Activated T-cell treated with anti-CD3 and anti-CD28 coated beads, Interleukin-2, amount 50 U/mL, for 72 hours (primary cell): ENCODE results near the gene XPNPEP2. TPM values are rescaled to one million over a fixed set of nuclear protein-coding genes. Genes with fewer than 3 reads are reported as not detected.

Experiments used
- ATAC-seq, 2 donors: fragments of 150-1000 bp; cut with Tn5 transposase; replicated peaks in 1 of 2; 2 replicates each; pipeline ENCODE4 v1.10.0; 2021; ENCODE audit warnings: moderate library complexity in 2 of 2, mild to moderate bottlenecking in 1 of 2
- DNase-seq, 2 donors: peaks; one replicate each; pipeline ENCODE4 v3.0.0; 2021 to 2022; ENCODE audit warnings: mixed read lengths in 1 of 2
- H3K27ac Mint-ChIP-seq: one replicate; pipeline ENCODE4 v1.8.0; 2022; ENCODE audit warnings: mild to moderate bottlenecking, moderate library complexity, mixed read lengths
- H3K27me3 Mint-ChIP-seq: one replicate; pipeline ENCODE4 v1.8.0; 2022; ENCODE audit warnings: low read depth, mixed read lengths
- H3K36me3 Mint-ChIP-seq, 2 donors: one replicate each; pipeline ENCODE4 v1.8.0; 2022; ENCODE audit warnings: mixed read lengths in 2 of 2, mild to moderate bottlenecking in 1 of 2; ENCODE audit not compliant: insufficient read depth in 2 of 2
- H3K4me1 Mint-ChIP-seq: one replicate; pipeline ENCODE4 v1.8.0; 2022; ENCODE audit warnings: low read depth, mixed read lengths
- H3K4me3 Mint-ChIP-seq, 2 donors: one replicate each; pipeline ENCODE4 v1.8.0; 2022; ENCODE audit warnings: mild to moderate bottlenecking in 2 of 2, mixed read lengths in 2 of 2, moderate library complexity in 2 of 2
- H3K9me3 Mint-ChIP-seq, 2 donors: one replicate each; pipeline ENCODE4 v1.8.0; 2022; ENCODE audit warnings: mixed read lengths in 2 of 2
- total RNA-seq, 2 donors: library from RNA; stranded (reverse); gene quantifications; one replicate each; pipeline ENCODE4 v1.2.3, GENCODE V29; 2022

The XPNPEP2 gene
- total RNA-seq, 2 donors from 2014 or later: 0.24 to 0.42 TPM

DNA sequence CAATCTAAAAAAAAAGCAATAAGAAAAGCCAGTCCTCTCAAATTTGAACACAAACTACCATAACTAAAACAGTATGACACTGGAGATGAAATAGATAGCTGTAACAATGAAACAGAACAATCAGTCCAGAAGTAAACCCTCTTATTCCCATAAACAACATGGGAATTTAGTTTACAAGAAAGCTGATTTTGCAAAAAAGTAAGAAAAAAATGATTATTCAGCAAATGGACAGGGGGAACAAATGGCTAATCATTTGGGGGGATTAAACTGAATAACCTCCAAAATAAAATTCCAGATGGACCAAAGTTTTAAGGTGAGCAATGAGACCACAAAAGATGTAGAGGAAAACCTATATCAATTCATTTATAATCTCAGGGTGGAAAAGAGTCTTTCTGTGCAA lies 24.9 kb downstream of the XPNPEP2 start:
- H3K4me3 Mint-ChIP-seq: no peak overlapping the region
- no peaks in the 10 kb centered on the region for H3K9me3 Mint-ChIP-seq
- H3K27me3 Mint-ChIP-seq: no peaks in the 10 kb centered on the region
- ATAC-seq (no peak), DNase-seq (no peak)
- no peaks in the 10 kb centered on the region for H3K36me3 Mint-ChIP-seq
- peaks cover 30% of the 10 kb centered on the region for H3K4me1 Mint-ChIP-seq
- no peak overlapping the region for H3K27ac Mint-ChIP-seq

DNA sequence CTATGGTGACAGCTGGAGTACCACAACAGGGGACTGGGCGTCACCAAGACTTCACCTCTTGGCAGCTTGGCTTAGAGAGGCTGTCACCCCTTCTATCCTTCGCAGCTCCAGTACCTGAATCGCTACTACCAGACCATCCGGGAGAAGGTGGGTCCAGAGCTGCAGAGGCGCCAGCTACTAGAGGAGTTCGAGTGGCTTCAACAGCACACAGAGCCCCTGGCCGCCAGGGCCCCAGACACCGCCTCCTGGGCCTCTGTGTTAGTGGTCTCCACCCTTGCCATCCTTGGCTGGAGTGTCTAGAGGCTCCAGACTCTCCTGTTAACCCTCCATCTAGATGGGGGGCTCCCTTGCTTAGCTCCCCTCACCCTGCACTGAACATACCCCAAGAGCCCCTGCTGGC lies 29.4 kb downstream of the XPNPEP2 start:
- peaks cover 48% of the 10 kb centered on the region for H3K4me1 Mint-ChIP-seq
- H3K4me3 Mint-ChIP-seq: peak overlapping the region in 1 of 2 donors; percentile 61
- no peak for DNase-seq
- H3K27ac Mint-ChIP-seq: no peak overlapping the region
- H3K27me3 Mint-ChIP-seq: no peaks in the 10 kb centered on the region
- H3K36me3 Mint-ChIP-seq: no peaks in the 10 kb centered on the region
- H3K9me3 Mint-ChIP-seq: no peaks in the 10 kb centered on the region
- no peak for ATAC-seq

DNA sequence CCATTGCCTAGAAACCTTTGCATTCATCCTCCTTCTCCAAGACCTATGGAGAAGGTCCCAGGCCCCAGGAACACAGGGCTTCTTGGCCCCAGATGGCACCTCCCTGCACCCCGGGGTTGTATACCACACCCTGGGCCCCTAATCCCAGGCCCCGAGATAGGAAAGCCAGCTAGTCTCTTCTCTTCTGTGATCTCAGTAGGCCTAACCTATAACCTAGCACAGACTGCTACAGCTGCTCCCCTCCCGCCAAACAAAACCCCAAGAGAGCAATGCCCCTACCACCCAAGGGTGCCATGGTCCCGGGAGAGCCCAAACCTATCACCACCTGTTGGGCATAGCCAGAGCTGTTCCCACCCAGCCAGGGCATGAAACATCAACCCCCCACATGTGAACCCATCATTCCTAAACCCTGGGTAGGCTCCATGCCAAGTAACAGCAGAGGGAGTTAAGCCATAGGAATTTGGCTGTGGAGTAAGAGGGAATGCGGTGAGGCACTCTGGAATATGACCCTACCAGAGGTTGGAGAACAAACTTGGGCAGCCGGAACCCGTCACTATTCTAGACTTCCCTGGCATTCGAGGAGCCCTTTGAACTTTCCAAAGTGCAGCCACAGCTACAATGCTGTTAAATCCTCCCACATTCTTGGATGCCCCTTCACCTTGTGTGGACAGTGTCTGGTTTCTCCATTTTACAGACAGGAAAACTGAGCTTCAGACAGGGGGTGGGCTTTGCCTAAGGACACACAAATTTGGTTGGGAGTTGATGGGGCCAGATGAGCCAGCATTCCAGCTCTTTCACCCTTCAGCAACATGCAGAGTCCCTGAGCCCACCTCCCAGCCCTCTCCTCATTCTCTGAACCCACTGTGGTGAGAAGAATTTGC lies 30.0 kb downstream of the XPNPEP2 start:
- Mint-ChIP-seq H3K4me1 (peaks cover 55% of the 10 kb centered on the region), H3K4me3 (peak overlapping the region; percentile 61 to 62), H3K27ac (peak overlapping the region; percentile 78), H3K27me3 (no peaks in the 10 kb centered on the region), H3K36me3 (no peaks in the 10 kb centered on the region), H3K9me3 (no peaks in the 10 kb centered on the region)
- DNase-seq: no peak
- no peak for ATAC-seq

DNA sequence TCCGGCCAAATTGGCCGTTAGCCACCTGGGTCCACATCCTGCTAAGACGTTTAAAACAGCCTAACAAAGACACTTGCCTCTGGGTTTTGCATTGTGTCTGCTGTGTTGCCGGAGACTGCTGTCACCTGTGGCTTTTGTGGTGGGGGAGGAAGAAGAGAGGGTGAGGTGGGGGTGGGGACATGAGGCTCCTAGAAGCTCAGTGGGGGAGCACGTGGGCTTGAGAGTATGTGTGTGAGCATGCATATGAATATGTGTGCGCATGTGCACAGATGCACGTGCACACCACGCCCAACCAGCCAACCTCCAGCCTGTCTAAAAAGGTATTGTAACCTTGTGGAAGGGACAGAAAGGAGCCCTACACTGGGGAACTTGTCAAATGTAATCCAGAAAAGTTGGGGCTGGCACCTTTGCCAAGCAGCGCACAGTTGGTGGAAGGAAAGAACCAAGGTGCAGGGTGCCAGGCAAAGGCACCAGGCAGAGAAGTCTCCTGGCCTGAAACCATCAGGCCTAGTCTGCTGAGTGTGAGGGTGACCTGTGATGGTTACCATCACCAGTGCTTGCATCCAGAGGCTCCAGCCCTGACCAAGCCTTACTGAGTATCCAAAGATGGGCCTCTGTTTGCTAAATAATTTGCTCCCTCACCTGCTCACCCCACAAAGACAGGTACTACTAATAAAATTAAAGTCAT lies 30.8 kb downstream of the XPNPEP2 start:
- Mint-ChIP-seq H3K27ac (peak overlapping the region; percentile 78), H3K9me3 (no peaks in the 10 kb centered on the region), H3K4me3 (peak overlapping the region; percentile 61 to 62), H3K4me1 (peaks cover 62% of the 10 kb centered on the region), H3K27me3 (no peaks in the 10 kb centered on the region), H3K36me3 (no peaks in the 10 kb centered on the region)
- ATAC-seq (peak; percentile 82 to 83), DNase-seq (peak; percentile 64 to 75)

DNA sequence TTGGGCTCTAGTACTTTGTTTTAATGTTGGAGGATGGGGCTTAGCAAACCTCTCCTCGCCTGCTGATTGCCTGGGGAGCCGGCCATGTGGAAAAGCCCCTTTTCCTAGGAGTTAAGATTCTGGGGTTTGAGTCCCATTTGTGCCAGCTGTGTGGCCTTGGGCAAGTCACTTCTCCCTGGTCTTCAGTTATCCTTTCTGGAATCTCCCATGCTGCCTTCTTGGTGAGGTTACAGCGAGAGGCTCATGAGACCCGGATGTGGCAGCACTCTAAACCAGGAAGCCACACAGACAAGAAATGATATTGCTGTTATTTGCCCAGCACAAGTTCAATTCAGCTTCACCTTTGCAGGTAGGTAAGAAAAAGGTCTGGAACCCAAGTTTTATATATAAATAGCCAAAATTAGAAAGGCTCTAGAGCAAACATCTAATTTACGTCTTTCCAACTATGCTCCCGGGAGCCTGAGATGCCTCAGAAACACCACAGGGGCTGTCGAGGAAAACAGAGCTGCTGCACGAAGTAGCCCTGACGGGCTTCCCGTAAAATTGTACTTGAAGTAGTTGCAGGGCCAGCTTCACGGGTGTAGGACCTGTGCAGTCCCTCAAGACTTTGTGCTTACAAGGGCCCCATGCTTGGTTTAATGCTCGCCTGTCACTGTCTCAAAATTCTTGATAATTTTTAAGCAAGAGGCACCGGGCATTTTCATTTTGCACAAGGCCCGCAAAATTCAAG lies 32.7 kb downstream of the XPNPEP2 start:
- ATAC-seq (no peak), DNase-seq (peak; percentile 33 to 35)
- no peaks in the 10 kb centered on the region for H3K9me3 Mint-ChIP-seq
- H3K4me3 Mint-ChIP-seq: peak overlapping the region; percentile 65 to 67
- H3K27ac Mint-ChIP-seq: peak overlapping the region; percentile 92
- H3K36me3 Mint-ChIP-seq: no peaks in the 10 kb centered on the region
- H3K4me1 Mint-ChIP-seq: peaks cover 70% of the 10 kb centered on the region
- no peaks in the 10 kb centered on the region for H3K27me3 Mint-ChIP-seq

DNA sequence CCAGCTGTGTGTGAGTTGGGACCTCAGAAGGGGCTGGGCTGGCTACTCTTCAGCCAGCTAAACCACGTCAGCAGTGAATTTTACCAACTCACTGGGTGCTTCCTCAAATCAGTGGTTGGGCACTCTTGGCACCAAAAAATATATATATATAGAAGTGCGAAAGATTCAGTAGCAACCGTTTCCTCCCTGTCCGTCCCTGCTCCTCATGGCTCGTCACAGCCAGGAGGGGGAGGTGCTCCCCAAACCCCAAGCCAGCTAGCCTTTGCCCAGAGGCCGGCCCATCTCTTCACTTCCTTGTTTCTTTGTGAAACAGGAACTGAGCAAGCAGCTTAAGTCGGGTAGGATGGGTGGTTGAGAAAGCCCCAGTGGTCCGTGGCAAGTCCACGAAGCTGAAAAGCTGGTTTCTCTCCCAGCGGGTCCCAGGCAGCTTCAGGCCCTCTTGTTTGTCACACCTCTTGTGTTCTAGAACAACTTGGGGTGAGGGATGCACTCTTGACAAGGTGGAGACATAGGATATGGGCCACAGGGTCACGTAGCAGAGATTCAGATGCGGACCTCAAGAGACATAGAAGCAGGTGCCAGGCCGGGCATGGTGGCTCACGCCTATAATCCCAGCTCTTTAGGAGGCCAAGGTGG lies 34.1 kb downstream of the XPNPEP2 start:
- H3K36me3 Mint-ChIP-seq: no peaks in the 10 kb centered on the region
- peaks cover 78% of the 10 kb centered on the region for H3K4me1 Mint-ChIP-seq
- ATAC-seq (peak; percentile 28 to 41), DNase-seq (peak; percentile 54 to 63)
- H3K9me3 Mint-ChIP-seq: no peaks in the 10 kb centered on the region
- H3K27ac Mint-ChIP-seq: peak overlapping the region; percentile 90
- no peaks in the 10 kb centered on the region for H3K27me3 Mint-ChIP-seq
- peak overlapping the region; percentile 65 to 81 for H3K4me3 Mint-ChIP-seq

DNA sequence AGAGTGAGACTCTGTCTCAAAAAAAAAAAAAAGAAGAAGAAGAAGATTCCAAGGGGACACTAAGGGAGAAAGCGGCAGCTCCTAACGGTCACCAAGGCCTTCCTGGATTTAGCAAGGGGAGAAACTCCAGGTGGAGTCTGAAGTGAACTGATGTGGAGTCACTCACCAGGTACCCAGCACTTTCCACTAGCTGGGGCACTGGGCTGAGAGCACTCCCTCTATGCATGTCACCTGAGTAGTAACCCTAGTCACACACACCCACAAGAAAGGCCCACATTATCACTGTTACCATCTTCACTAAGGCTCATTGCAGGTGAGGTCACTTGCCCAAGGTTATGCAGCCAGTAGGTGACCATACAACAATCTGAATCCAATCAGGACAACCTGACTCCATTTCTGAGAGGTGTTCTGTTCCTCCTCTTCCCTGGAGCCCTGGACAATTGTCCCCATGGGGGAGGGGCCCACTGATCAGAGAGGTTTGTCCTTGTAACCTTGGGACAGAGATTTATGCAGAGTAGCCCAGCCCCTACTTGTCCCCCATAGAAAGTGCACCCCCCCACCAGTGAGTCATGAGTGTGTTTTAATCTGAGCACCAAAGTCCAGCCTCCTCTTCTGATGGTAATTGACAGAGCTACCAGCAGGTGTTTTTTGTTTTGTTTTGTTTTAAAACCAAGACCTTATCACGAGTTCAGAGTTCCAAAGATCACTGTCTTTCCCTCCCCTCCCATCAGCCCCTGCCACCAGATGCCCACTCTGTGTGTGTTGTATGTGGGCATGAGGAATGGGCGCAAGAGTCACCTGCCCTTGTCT lies 35.1 kb downstream of the XPNPEP2 start:
- H3K4me1 Mint-ChIP-seq: peaks cover 81% of the 10 kb centered on the region
- H3K36me3 Mint-ChIP-seq: no peaks in the 10 kb centered on the region
- H3K4me3 Mint-ChIP-seq: peak overlapping the region; percentile 65 to 81
- H3K27me3 Mint-ChIP-seq: no peaks in the 10 kb centered on the region
- H3K27ac Mint-ChIP-seq: peak overlapping the region; percentile 90
- peak; percentile 33 to 49 for ATAC-seq
- no peaks in the 10 kb centered on the region for H3K9me3 Mint-ChIP-seq
- DNase-seq: peak; percentile 24 to 34

DNA sequence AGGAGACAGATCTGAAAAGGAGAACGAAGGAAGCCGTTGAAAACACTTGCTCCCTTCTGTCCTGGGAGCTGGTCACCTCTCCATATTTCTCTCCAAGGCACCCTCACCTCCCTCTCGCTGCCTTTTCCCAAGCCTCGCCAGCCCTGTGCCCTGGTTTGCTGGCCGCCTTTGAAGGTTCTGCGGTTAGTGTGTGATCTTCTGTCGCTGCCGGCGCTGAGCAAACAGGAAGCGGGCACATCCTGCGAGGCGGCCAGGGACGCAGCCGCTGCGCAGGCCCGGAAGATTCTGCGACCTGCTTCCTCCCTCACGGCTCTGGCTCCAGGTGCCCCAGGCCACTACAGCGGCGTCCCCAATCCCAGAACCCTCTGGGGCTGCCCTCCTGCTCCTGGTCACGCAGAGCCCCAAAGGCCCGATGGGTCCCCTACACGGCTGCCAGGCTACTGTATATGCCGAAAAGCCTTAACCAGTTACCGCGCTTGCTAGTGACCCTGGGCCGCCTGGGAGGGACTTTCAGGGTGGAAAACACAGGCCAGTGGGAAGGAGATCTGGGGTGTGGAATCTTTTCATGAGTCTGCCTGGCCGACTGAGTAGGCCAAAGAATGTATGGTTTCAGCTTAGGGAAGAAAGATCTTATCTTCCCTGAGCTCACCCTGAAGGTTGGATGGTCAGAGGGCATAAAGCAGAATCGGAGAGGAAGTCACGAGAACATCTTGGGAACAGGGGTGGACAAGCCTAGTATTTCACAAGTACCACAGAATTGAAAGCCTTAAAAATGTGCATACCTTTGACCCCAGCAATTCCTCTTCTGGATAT lies 38.6 kb downstream of the XPNPEP2 start:
- Mint-ChIP-seq H3K4me3 (peak overlapping the region; percentile 89 to 91), H3K9me3 (peaks cover 0 to 5% of the 10 kb centered on the region in 2 donors), H3K36me3 (peaks cover 0 to 16% of the 10 kb centered on the region in 2 donors), H3K4me1 (peaks cover 71% of the 10 kb centered on the region), H3K27me3 (no peaks in the 10 kb centered on the region), H3K27ac (peak overlapping the region; percentile 91)
- ATAC-seq (peak; percentile 34 to 37), DNase-seq (peak; percentile 79)

DNA sequence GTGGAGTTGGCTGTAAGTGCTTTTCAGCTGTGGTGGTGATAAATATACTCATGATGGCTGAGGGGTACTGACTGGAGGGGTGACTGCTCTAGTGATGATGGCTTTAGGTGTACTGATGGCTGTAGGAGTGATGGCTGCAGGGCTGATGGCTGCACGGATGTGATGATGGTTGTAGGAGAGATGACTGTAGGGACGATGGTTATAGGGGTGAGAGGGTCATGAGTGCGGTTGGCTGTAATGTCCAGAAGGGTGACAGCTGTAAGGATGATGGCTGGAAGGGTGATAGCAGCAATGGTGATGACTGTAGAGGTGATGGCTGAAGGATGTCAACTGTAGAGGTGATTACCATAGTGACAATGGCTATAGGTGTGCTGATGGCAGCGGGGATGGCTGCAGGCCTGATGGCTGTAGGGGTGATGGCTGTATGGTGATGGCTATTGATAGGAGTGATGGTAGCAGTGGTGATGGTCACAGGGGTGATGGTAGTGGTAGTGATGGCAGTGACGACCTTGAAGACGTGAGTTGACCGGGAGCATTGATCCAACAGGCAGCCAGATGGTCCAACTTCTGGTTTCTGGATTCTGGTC lies 40.4 kb downstream of the XPNPEP2 start:
- H3K4me3 Mint-ChIP-seq: peak overlapping the region; percentile 89 to 94
- DNase-seq: no peak
- peaks cover 71% of the 10 kb centered on the region for H3K4me1 Mint-ChIP-seq
- H3K27me3 Mint-ChIP-seq: no peaks in the 10 kb centered on the region
- H3K27ac Mint-ChIP-seq: peak overlapping the region; percentile 91
- peaks cover 0 to 5% of the 10 kb centered on the region in 2 donors for H3K9me3 Mint-ChIP-seq
- peaks cover 11 to 25% of the 10 kb centered on the region in 2 donors for H3K36me3 Mint-ChIP-seq
- no peak for ATAC-seq

DNA sequence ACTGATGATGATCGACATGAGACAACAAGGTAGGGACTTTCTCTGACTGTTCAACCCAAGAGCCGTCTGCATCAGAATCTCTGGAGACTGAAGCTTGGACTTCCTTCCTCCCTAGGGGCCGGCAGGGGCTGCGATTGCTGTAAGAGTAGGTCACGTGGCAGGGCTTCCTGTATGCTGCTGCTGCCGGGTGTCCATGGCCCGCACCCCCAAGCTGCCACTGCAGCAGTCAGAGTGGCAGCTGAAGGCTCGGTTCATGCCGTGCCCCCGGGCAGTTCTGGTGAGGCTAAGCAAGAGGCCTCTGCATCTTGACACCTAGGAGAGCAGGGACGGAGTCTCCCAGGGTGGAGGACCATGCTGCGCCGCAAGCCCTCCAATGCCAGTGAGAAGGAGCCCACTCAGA lies 41.0 kb downstream of the XPNPEP2 start, which contains the start of gene SASH3:
TSS of gene SASH3 (plus strand) at position 203 of the 400 bp plus-strand sequence. CDS start at position 352, 149 bp downstream.
- Mint-ChIP-seq H3K27ac (peak within 1 kb of the TSS; percentile 93), H3K4me3 (peak within 1 kb of the TSS; percentile 89 to 94), H3K4me1 (peaks cover 70% of the 10 kb centered on the region), H3K27me3 (no peaks in the 10 kb centered on the region), H3K36me3 (peaks cover 11 to 28% of the 10 kb centered on the region in 2 donors), H3K9me3 (peaks cover 0 to 5% of the 10 kb centered on the region in 2 donors)
- DNase-seq (peak; percentile 71 to 74), ATAC-seq (peak; percentile 38 to 56)
